Epithelial cell of prostate (primary cell): ENCODE measurements around the gene LAP3.
"Not testable (repeated sequence)": the region's sequence is repeated elsewhere in the genome, so short reads cannot be mapped to it uniquely, and the experiment has no call there.

Experiments used
- DNase-seq: peaks from one replicate; pipeline ENCODE4 v3.0.0-alpha.2; 2011; ENCODE audit warnings: low read depth, low spot score
- H3K27ac ChIP-seq: fragments of 450-650 bp; 2 replicates; pipeline ENCODE4 v1.5.1; 2017; ENCODE audit warnings: mild to moderate bottlenecking

LAP3 gene

DNA sequence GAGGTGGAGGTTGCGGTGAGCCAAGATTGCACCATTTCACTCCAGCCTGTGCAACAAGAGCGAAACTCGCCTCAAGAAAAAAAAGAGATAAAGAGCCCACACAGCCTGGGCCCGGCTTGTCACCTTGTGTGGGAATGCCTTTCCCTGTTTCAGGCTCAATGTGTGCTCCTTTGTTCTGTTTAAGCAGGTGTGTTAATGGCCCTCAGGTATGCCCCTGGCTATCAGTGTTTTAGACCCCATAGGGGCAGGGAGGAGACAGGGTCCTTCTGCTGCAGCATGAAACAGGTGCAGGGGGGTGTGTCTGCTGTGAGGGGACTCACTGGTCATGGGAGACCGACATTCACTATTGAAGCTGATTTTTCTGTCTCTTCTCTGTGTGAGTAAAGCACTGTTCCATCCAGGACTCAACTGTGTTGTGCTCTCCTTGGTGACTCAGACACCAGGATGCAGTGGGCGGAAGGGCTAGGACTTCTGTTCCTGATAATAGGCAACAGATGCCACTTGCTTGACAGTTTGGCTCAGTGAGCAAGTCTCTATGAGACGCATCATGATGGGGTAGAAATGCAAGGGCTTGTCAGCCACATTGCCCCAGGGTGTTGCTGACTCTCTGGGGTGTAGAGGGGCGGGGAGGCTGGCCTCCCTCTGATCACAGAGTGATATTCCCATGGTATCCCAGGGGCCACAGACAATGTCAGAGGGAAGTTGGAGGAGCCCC is 15.6 kb upstream of the LAP3 start:
- DNase-seq: peak; percentile 46
- no peak overlapping the region for H3K27ac ChIP-seq

DNA sequence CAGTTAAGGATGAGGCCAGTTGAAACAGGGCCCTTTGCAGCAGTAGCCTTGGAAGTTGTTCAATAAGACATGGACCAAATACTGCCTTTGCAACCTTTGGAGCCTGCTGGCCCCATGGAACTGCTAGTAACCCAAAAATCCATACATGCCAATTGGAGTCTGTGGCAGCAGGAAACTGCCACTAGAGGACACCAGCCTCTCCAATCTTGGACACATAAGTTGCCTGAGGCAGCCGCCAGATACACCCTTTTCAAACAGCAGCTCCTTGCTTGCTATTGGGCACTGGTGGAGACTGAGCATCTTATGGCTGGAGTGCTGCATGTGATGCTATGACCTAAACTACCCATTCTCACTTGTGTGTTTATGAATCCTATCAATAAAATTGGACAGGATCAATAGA is 14.8 kb upstream of the LAP3 start:
- DNase-seq: no peak

DNA sequence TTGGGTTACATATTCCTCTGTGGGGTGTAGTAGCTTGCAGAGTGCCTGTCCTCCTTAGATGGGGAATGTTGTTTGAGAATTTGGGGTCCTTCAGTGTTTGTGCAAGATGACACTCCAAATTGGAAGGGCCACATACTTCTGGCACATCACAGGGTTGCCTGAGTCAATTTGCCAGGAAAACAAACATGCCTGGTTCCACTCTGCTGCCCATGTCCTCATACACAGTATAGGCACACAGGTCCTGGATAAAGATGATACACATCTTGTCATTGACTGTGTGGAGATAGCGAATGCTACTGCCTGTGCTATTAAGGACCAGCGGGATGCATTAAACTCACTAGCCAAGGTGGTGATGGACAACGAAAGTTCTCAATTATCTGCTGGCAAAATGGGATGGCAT is 11.2 kb upstream of the LAP3 start:
- no peak overlapping the region for H3K27ac ChIP-seq
- no peak for DNase-seq

More for the DNA sequence above, 14.8 kb upstream of the LAP3 start:
- H3K27ac ChIP-seq: no peak overlapping the region

DNA sequence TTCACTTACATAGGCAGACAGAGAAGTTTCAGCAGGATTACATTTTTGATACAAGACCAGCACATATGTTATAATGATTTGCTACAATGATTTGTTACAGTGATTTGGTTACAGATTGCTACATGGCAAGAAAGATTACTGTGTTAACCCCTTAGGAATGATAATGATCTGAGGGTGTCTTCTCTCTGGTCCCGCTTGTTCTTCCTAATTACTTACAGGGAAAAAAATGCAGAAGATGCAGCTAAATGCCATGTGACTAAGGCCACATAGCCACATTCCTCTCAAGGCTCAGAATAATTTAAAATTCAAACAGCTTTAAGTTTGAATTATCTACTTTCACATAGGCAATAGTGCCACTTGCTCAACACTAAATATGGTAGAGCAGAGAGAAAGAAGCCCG is 9.7 kb upstream of the LAP3 start:
- no peak for DNase-seq
- H3K27ac ChIP-seq: no peak overlapping the region

DNA sequence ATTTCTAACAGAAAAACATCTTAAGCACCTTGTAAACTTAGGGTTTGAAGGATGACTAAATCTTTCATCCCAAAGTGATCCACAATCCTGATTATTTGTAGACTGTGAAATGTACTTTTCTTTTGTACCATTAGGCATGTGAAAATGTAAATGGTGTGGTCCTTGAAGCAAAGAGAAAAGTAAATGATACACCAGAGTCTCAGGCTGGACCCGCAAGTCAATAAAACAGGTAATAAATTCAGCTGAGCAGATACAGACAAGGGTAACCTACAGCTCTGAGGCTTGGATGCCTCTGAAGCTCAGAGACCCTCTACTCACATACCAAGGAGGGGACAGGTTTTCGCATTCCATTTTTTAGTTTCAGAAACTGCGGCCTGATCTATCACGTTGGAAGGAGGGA is 2.8 kb upstream of the LAP3 start:
- DNase-seq: no peak
- H3K27ac ChIP-seq: no peak overlapping the region

DNA sequence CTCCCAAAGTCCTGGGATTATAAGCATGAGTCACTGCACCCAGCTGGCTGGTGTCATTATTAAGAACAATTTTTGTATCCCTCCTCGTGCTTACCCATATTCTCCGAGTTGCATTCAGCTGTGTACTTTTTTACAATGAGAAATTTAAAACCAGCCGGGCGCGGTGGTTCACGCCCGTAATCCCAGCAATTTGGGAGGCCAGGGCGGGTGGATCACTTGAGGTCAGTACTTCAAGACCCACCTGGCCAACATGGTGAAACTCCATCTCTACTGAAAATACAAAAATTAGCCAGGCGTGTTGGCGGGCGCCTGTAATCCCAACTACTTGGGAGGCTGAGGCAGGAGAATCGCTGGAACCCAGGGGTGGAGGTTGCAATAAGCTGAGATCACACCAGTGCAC is 1.8 kb upstream of the LAP3 start:
- H3K27ac ChIP-seq, DNase-seq: not testable (repeated sequence)

DNA sequence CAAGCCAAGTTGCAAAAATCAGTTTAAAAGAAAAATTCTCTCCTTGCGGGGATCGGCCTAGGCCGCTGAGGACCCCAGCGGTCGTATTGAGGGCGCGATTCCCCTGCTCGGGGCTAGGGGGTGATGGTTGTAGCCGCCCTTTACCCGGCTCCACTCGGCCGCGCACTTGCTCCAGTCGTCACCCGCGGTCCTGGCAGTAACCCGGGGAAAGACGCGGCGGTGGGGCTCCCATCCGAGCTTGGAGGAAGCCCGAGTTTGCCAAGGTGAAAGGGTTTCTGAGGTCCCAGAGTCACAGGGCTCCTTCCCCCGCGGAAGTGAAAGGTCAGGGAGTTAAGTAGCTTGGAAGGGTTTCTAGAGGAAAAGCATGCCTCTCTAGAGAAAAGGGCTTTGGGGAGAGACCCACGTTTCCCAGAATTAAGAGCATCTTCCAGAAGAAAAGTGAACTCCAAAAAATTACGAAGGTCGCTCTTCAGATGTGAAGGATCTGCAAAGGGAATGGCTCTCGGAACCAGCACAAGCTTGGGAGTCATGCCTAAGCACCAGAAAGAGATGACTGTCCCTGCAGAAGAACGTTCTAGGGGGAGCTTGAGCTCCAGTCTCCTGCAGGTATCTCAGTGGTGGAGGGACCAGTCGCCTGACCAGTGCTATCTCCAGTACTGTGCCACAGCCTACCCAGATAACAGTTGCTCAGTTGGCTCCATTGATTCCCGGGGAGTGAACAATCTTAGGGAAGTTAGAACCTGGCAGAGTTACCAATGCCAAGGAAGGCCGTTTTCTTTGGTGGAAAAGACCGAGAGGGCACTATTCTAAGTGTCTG is 875 bp downstream of the LAP3 start:
- H3K27ac ChIP-seq: peak overlapping the region; percentile 57
- DNase-seq: no peak

DNA sequence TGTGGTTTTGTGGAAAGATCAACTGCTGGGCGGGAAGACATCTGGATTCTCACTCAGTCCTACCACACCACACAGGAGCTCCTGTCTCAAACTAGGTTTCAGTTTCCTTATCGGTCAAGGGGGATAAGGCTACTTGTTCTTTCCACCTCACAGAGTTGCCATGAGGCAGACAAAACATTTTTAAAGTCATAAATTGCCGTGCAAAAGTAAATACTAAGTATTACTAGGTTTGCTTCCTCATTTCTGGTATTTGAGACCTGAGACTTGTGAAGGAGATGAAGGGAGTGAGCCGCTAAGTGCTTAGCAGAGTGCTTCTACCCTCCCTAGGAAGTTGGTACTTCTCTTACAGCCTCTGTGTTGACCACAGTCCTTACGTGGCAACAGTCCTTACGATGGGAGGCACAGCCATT is 1.5 kb downstream of the LAP3 start:
- no peak overlapping the region for H3K27ac ChIP-seq
- DNase-seq: no peak

DNA sequence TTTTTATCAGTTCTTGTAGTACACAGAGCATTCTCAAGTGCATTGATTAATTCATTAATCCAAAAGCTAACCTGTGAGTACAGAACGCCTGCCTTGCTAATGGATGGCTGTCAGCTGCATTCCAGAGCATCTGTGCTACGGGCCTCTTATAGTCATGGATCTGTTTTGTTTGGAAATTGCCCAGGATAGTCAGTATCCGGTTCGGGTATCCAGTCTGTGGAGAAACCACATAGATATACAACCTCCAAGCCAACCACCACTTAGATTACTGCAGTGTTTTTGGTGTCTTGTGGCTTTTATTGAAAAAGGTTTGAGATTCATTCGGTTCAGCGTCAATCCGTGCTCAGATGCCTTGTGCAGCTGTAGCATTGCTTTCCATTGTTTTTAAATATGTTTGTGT is 4.0 kb downstream of the LAP3 start:
- DNase-seq: no peak
- no peak overlapping the region for H3K27ac ChIP-seq

DNA sequence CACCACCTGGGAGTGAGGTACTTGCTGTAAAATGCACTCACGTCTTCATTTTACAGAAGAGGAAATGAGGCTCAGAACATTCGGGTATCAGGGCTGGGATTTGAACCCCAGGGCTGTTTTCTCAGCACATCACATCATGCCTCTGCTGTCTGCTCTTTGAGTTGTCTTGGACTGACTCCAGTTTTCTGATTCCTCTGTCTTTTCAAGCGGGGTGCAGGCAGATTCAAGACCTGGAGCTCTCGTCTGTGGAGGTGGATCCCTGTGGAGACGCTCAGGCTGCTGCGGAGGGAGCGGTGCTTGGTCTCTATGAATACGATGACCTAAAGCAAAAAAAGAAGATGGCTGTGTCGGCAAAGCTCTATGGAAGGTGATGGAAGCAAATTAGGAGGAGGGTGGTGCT is 6.3 kb downstream of the LAP3 start:
- H3K27ac ChIP-seq: no peak overlapping the region
- no peak for DNase-seq

DNA sequence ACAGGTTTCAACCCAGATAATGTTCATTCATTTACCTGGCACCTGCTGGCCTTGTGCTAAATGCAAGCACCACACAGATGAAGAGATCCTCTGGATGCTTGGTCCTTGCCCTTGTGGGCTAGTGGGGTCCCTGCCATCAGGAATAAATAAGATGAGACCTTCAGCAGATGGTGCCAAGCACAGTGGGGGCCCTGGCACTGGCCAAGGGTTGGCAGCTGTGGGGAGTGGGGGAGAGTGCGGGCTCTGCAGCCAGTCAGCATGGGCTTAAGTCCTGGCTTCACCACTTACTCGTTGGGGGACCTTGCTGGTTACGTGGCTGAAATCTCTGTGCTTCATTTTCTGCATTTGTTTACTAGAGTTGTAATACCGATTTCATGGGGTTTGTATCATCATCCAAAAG is 6.9 kb downstream of the LAP3 start:
- no peak for DNase-seq
- H3K27ac ChIP-seq: no peak overlapping the region

DNA sequence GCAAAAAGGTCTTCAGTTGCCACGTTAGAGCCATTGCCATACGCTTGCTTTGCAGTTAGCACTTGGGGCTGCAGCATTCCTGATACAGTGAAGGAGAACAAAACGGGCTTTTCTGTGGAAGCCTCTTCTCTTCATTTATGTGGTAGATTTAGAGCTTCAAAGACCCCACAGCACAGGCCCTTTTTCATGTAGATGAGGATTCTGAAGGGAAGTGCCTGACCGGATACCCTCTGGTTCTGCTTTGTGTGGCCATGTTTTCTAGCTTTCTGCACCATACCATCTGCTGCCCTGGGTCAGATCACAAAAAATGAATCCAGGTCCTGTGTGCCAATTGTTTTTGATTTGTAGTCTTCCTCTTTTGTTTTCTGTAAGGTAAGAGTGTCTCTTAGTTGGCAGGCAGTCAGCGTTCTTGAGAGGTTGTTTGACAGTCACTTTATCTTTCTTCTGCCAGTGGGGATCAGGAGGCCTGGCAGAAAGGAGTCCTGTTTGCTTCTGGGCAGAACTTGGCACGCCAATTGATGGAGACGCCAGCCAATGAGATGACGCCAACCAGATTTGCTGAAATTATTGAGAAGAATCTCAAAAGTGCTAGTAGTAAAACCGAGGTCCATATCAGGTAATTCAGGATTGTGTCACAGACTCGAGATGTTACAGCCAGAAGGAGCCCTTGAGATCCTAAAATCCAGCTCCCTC is 7.7 kb downstream of the LAP3 start:
- DNase-seq: no peak
- no peak overlapping the region for H3K27ac ChIP-seq

DNA sequence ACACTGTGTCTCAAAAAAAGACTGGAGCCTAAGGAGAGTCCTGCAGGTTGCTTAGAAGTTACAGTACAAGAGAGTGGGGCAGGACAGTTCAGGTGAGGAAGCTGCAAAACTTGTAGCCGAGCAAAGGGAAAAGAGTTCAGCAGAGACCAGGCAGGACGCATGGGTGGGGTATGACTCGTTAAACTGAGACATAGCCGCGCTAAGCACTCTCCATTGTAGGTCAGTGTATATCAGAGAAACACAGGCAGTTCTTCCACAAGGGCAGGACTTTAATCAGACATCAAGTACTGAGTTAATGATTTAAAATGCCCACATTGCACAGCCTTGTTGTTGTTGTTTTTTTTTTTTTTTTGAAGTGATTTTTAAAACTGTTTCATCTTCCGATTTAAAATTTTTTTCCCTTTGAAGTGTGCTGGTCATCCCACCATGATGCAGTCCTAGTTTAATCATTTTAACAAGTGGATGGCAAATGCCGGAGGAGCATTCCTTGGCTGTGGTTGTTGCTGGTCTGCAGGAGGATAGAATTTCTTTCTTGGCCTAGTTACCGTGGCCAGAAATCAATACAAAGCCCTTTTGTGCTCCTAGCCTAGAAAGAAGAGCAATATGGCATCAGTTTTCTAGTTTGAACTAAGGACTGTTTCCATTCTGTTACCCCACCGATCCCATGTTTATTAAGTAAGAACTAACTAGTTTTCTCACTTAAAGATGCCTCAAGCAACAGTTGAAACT is 10.3 kb downstream of the LAP3 start:
- H3K27ac ChIP-seq: no peak overlapping the region
- no peak for DNase-seq

DNA sequence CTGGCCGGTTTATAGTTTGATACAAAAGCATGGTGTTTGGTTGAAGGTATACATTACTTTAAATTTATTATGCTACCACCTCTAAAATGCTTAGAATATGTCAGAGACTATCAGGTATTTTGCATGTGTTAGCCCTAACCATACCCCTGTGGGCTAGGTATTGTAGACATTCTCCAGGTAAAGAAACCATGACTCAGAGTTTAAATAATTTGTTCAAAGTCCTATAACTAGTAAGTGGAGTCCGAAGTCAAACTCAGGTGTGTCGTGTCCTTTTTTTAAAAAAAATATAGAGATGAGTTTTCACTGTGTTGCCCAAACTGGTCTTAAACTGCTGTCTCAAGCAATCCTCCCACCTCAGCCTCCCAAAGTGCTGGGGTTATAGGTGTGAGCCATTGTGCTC is 12.4 kb downstream of the LAP3 start:
- no peak overlapping the region for H3K27ac ChIP-seq
- no peak for DNase-seq

DNA sequence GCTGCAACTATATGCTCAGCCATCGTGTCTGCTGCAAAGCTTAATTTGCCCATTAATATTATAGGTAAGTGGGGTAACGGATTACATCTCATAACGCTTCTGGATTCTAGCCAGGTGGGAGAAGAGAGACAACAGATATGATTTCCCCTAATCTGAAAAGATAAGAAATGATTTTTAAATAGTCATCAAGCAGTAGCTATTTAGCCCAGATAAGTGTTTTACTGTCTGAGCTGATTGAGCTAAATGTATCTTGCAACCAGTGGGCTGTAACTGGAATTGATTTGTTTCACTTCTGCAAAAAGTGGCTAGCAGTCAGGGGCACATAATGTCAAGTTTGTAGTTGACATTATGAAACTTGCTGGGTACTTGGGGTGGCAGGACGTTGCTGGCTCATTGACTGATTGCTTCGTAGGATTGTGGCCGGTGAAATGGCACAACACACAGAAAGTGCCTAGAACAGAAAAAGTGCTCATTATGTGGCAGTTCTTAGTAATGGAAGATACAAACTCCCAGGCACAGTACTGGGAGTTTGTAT is 18.5 kb downstream of the LAP3 start:
- DNase-seq: no peak
- no peak overlapping the region for H3K27ac ChIP-seq

DNA sequence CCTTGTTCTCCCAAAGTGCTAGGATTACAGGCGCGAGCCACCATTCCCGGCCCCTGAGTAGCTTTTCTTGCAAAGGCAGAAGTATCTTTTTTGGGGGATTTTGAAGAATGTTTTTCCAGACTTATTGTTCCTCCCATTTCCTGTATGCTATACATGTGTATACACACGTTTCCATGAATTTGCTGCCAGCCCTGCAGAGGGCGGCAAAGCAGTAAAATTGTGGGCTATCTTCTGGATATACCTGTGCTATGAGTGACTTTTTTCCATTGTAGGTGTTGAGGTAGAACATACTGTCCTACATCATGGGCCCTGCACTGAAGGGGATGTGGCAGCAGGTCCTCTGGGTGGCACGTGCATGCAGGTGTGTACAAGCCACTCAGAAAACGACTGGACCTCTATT is 20.5 kb downstream of the LAP3 start:
- H3K27ac ChIP-seq: no peak overlapping the region
- DNase-seq: no peak

DNA sequence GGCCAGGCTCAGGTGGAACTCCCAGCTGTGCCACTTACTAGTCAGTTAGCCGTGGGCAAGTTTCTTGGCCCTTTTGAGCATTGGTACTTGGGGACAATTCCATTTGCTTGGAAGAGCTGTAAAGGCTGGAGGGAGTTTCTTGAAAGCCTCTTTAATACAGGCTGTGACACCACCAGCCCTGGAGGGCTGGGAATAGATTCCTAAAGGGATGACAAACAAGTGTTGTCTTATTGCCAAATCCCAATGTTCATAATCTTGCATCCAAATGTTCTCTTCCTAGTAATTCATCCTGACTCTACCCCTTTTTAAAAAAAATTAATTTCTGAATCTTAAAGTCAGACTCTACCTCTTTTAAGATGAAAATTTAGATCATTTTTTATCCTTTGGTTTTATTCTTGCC is 22.8 kb downstream of the LAP3 start:
- DNase-seq: no peak
- no peak overlapping the region for H3K27ac ChIP-seq

DNA sequence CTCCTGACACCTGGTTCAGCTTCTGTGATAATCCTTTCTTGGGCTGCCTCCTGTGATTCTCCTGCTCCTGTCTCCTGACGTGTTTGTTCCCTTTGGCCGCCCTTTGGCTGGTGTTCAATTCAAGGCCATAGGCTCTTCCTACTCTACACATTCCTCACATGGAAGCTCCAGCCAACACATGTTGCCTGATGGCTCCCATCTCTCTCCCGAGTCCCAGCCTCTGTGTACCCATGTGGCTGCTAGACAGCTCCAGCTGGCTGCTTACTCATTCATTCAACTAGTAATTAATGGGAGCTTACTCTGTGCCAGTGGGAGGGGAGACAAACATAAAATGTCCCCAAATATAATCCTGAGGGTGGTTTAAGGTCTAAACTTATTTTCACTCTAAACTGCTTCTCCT is 28.2 kb downstream of the LAP3 start:
- H3K27ac ChIP-seq: no peak overlapping the region
- no peak for DNase-seq

DNA sequence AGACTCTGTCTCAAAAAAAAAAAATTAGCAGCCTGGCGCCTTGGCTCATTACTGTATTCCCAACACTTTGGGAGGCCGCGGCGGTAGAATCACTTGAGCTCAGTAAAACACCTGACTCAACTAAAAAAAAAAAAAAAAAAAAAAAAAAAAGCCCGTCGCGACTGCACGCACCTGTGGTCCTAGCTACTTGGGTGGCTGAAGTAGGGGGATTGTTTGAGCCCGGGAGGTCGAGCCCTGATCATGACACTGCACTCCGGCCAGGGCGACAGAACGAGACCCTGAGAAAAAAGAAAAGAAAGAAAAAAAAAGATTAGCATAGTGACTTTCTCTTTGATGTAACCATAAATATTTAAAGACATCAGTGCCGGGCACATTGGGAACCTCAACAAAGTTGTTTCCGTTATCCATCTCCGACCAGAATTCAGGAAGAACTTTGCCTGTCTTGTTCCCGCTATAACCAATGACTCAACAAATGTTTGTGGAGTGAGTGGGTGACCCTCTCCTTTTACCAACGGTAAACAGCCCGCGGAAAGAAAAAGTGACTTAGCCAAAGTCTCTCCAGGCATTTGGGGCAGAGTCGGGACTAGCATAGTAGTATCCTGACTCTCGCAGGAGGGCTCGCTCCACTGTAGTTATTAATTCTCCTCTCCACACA is 36.9 kb downstream of the LAP3 start:
- peak; percentile 27 for DNase-seq

More for the DNA sequence above, 36.9 kb downstream of the LAP3 start:
- H3K27ac ChIP-seq: peak overlapping the region; percentile 73
